Panc1 (cell line): ENCODE measurements around the gene TMEM30B. TPM values are rescaled to one million over a fixed set of nuclear protein-coding genes. Genes with fewer than 3 reads are reported as not detected.

Experiments used
- ATAC-seq: fragments of 200-7000 bp; cut with Tn5 transposase; 2 replicates; pipeline ENCODE4 v1.9.1; 2020; ENCODE audit warnings: mild to moderate bottlenecking, moderate library complexity
- BruUV-seq: library from RNA; stranded (reverse); fragments of 400-500 nt; replicated peaks from 2 replicates; lab custom pipeline; 2021; lab: Mats Ljungman, UMichigan
- CTCF ChIA-PET: fragments of 300-600 bp; sonication (Branson Sonifier 250); formaldehyde crosslinking; loops from one replicate; lab custom pipeline; 2022; ENCODE audit warnings: antibody characterized with exemption; lab: Charles Lee
- POLR2A ChIA-PET: fragments of 300-600 bp; sonication (Branson Sonifier 250); formaldehyde crosslinking; loops from one replicate; lab custom pipeline; 2022; ENCODE audit warnings: antibody characterized with exemption; lab: Charles Lee
- DNase-seq: peaks from one replicate; pipeline ENCODE4 v3.0.0-alpha.2; 2010; ENCODE audit warnings: low read depth, low spot score
- H3K27ac ChIP-seq: 2 replicates; pipeline ENCODE4 v1.5.1; 2011; ENCODE audit warnings: mild to moderate bottlenecking, low read length, inconsistent platforms
- H3K27me3 ChIP-seq: fragments of 200-500 bp; sonication (Bioruptor generic); 2 replicates; pipeline ENCODE4 v1.6.0; 2014; ENCODE audit warnings: low read length, inconsistent platforms; ENCODE audit not compliant: control insufficient read depth, insufficient read depth
- H3K36me3 ChIP-seq: fragments of 200-500 bp; sonication (Bioruptor generic); 2 replicates; pipeline ENCODE4 v1.5.1; 2014; ENCODE audit warnings: inconsistent platforms, mild to moderate bottlenecking, low read length, moderate library complexity; ENCODE audit not compliant: control insufficient read depth, insufficient read depth
- H3K4me1 ChIP-seq: 2 replicates; pipeline ENCODE4 v1.5.1; 2011; ENCODE audit warnings: inconsistent platforms, mild to moderate bottlenecking, low read length, moderate library complexity; ENCODE audit not compliant: control insufficient read depth, insufficient read depth
- H3K4me3 ChIP-seq, 2 experiments: 2 replicates each; pipeline ENCODE4 v1.5.1; 2011 to 2012; ENCODE audit warnings: low read depth in 2 of 2, low read length in 2 of 2, mild to moderate bottlenecking in 2 of 2, inconsistent platforms in 1 of 2, moderate library complexity in 1 of 2
- H3K9me3 ChIP-seq: fragments of 200-500 bp; sonication (Bioruptor generic); 2 replicates; pipeline ENCODE4 v1.5.1; 2014; ENCODE audit warnings: low read depth, mild to moderate bottlenecking, inconsistent platforms, low read length, moderate library complexity; ENCODE audit not compliant: control insufficient read depth, insufficient read depth
- CTCF ChIP-seq: fragments of 450-650 bp; IDR thresholded peaks from 2 replicates; pipeline ENCODE4 v1.5.1; 2017; ENCODE audit warnings: mild to moderate bottlenecking
- POLR2AphosphoS5 ChIP-seq: IDR thresholded peaks from 2 replicates; pipeline ENCODE4 v1.6.1; 2012; ENCODE audit warnings: mild to moderate bottlenecking, low read depth, low read length, moderate library complexity
- REST ChIP-seq, 2 experiments: IDR thresholded peaks; 2 replicates each; pipeline ENCODE4 v1.6.1; 2011 to 2012; ENCODE audit warnings: low read depth in 2 of 2, control low read depth in 1 of 2, low read length in 1 of 2, mild to moderate bottlenecking in 1 of 2, moderate library complexity in 1 of 2; ENCODE audit not compliant: insufficient read depth in 1 of 2
- SIN3A ChIP-seq: IDR thresholded peaks from 2 replicates; pipeline ENCODE4 v1.6.1; 2012; ENCODE audit warnings: low read depth, mild to moderate bottlenecking, low read length, moderate library complexity, borderline replicate concordance; ENCODE audit not compliant: insufficient read depth
- TCF7L2 ChIP-seq: IDR thresholded peaks from 2 replicates; pipeline ENCODE4 v1.6.1; 2011; ENCODE audit warnings: mild to moderate bottlenecking, low read depth, low read length, inconsistent platforms
- in situ Hi-C: cut with HindIII; loops from 2 replicates; pipeline ENCODE4 v1.10.0; 2016; ENCODE audit warnings: low sequenced_read_pairs, low pct_unique_long_range_greater_than_20kb
- intact Hi-C: fragments of 100-400 bp; cut with micrococcal nuclease; formaldehyde crosslinking; loops from one replicate; pipeline ENCODE4 v1.10.0; 2022; ENCODE audit not compliant: unreplicated experiment
- total RNA-seq: library from RNA; stranded (reverse); gene quantifications from one replicate; pipeline ENCODE4 v1.2.1, GENCODE V29; 2021; ENCODE audit not compliant: unreplicated experiment

Gene TMEM30B
- total RNA-seq, 1 experiment from 2014 or later, result 0.10 TPM

- no TSS peak for BruUV-seq
- in situ Hi-C loops, result no loop called here
- H3K4me3 ChIP-seq, result no peak overlapping the region
- H3K9me3 ChIP-seq, result no peaks in the 10 kb centered on the region
- ChIA-PET POLR2A (no interaction called here), CTCF (no interaction called here)
- TF ChIP-seq SIN3A (no peak), REST (IDR thresholded peaks at IDR 0.05; ENCODE audit: insufficient read depth in 1 of 2, low read depth in 2 of 2, low read length in 1 of 2) (no peak), POLR2AphosphoS5 (no peak), TCF7L2 (no peak), CTCF (no peak)
- no peaks in the 10 kb centered on the region for H3K27me3 ChIP-seq
- intact Hi-C loops, result no loop called here
- DNase-seq (no peak), ATAC-seq (no peak)
- no peak overlapping the region for H3K27ac ChIP-seq
- no peaks in the 10 kb centered on the region for H3K36me3 ChIP-seq
- no peaks in the 10 kb centered on the region for H3K4me1 ChIP-seq
Observed at GRCh38 chr14:61229981-61230380, 51.2 kb downstream of the TMEM30B start.

GRCh38 chr14:61229475-61229888, 51.7 kb downstream of the TMEM30B start:
- POLR2A ChIA-PET, result no interaction called here
- CTCF ChIA-PET, result no interaction called here
- H3K27me3 ChIP-seq, result no peaks in the 10 kb centered on the region
- H3K27ac ChIP-seq, result no peak overlapping the region
- intact Hi-C loops (no loop called here), in situ Hi-C loops (no loop called here)
- no peak overlapping the region for H3K4me3 ChIP-seq
- DNase-seq (no peak), ATAC-seq (no peak)
- BruUV-seq, result no TSS peak
- H3K9me3 ChIP-seq, result no peaks in the 10 kb centered on the region
- TF ChIP-seq SIN3A (no peak), REST (IDR thresholded peaks at IDR 0.05; ENCODE audit: insufficient read depth in 1 of 2, low read depth in 2 of 2, low read length in 1 of 2) (no peak), POLR2AphosphoS5 (no peak), TCF7L2 (no peak), CTCF (no peak)
- no peaks in the 10 kb centered on the region for H3K4me1 ChIP-seq
- H3K36me3 ChIP-seq, result no peaks in the 10 kb centered on the region
